EL (cell line): Measurements from ENCODE around the gene SARS2.
A peak's percentile ranks its signal among the peaks of the same experiment; 100 is the strongest.
"Not testable (repeated sequence)": the region's sequence is repeated elsewhere in the genome, so short reads cannot be mapped to it uniquely, and the experiment has no call there.

Experiments
- DNase-seq: peaks from one replicate; pipeline ENCODE4 v3.0.0-alpha.2; 2016

The SARS2 gene

DNA sequence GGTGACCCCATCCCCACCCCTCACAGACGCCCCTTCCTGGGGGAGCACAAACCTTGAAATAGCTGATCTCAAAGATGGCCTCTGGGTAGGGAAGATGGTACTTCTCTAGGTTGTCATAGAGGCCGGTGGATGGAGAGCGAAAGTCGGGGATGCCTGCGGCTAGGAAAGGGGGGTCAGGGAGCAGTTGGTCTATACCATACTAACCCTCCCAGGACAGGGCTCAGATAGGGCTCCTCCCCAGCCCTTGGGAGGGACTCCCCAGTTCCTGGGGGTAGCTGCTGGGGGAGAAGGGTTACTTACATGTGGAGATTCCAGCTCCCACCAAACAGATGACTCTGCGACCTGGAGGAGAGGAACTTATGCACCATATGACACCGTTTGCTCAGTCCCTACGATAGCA is 40.8 kb downstream of the SARS2 start:
- DNase-seq = no peak

GRCh38 chr19:38888876-38889275 is 41.7 kb downstream of the SARS2 start:
- no peak for DNase-seq

- DNase-seq = not testable (repeated sequence)
Measured at GRCh38 chr19:38884691-38885090, 45.9 kb downstream of the SARS2 start.

GRCh38 chr19:38883286-38883685 is 47.3 kb downstream of the SARS2 start:
- no peak for DNase-seq

DNA sequence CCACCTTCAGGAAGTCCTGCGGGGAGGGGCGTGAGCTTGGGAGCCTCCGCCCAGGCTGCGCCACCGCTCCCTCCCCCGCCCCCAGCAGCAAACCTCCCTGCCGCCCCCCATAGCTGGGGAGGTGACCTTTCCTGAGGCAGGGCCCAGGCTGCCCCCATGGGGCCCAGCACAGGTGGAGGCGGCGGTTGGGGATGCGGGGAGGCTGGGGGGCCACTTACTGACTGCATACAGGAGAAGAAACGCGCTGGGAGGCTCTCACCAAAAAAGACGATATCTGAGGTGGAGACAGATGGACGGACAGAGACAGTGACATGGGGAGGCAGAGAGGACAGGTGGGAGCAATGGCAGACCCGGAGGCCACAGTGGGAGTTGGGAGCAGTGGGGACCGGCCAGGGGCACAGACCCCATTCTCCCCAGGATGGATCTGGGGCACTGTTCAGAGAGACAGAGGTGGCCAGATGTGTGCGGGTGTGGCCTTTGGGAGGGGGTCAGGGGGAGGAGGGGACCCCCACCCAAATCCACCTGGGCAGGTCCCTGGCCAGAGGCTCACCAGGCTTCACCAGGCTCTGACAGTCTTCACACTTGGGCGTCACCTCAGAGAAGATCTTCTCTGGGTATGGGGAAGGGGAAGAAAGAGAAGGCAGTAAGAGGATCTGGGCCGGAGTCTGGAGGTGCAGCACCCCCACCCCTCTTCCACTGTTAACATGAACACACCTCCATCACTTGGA is 49.5 kb downstream of the SARS2 start:
- DNase-seq = no peak

DNA sequence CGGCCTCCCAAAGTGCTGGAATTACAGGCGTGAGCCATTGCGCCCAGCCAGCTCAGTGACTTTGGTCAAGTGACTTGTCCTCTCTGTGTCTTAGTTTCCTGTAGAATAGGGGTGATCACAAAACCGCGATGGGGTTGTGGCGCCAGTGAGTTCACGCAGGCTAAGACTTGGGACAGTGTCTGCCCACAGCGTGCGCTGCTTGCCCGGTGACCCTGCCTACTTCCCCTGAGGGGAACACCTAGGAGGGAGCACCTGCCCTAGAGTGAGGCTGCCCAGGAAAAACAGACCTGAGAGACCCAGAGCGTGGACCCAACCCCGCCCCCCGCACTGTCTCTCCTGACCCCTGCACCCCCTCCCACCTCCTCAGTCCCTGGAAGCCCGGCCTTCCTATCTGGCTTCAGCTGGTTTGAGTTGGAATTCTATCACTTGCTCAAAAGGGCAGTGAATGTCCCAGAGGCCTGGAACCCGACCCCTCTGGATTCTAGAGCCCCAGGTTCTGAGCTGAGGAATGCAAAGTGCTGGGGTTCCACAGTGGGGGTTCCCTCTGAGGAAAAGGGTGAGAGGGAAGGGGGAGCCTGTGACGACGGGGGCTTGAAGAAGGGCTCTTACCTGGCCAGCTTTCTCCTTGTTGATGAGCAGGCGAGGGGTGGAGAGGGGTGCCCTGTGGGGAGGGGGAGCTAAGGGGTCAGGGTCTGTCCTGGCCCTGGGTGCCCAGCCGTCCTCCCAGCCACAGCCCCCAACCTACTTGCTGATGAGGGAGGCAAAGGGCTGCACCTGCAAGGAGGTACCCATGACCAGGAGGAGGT is 50.3 kb downstream of the SARS2 start:
- no peak for DNase-seq

- no peak for DNase-seq
Measured at GRCh38 chr19:38879400-38879751, 51.2 kb downstream of the SARS2 start.

DNA sequence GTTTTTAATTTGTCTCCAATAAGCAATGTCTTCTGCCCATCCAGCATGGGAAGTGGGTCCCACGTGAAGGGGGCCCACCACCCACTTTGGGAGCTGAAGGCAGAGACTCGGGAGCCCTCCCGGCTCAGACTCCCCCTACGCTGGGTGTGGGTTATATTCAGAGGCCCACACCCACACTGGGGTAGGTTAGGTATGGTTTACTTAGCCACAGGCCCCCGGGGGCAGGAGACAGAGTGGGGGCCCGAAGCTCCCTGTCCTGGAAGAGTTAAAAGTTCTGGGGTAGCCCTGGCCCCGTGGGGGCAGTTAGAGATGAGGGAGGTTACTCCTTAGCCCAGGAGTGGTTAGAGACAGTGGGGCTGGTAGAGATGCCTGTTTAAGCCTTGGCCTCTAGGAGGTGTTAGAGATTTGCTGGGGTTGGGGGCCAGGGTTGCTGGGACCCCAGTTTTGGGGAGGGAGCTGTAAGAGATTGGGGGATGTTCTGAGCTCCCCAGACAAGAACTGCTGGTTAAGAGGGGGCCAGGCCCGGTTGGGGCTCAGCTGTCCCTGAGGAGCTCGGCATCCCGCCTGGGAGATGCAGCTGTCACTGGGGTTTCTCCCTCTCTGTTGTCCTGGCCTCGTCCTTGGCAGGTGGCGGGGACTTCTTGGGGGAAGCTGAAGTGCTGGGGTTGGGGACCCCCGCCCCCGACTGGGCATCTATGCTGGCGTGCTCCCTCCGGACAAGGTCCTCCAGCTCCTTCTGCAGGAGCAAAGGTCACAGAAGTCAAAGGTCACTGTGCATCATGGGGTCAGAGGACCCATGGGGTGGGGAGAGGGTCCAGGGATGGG is 51.8 kb downstream of the SARS2 start:
- DNase-seq = no peak

- no peak for DNase-seq
Measured at GRCh38 chr19:38877781-38878574, 52.6 kb downstream of the SARS2 start, which contains the start of gene RINL. TSS of gene RINL (minus strand) at chr19:38878275. CDS start at chr19:38876742, 1,533 bp downstream.

DNA sequence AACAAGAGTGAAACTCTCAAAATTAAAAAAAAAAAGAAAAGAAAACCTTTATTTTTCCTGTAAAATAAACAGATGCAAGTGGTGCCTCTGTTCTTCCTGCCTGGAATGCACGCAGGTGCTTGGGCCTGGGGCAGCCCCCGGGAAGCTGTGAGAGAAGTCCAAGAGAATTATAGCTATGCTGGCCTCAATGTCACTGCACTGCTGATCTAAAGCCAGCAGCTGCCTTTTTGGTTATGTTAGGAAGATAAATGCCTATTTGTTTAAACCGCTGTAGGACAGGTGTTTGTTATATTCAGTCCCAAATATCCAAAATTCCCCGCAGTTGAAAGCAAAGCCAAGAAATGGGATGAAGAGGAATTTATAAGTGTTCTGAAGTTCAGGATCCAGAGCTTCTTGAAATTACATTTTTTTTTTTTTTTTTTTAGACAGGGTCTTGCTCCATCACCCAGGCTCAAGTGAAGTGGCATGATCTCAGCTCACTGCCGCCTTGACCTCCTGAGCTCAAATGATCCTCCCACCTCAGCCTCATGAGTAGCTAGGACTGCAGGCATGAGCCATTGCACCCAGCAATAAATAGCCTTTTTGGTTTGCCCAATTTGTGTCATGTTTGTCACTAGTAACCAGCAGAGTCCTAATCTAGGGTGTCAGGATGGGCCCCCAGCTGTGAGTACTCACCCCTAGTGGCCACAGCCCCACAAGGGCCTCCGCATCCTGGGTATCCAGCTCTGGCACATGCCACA is 54.7 kb downstream of the SARS2 start:
- no peak for DNase-seq

- not testable (repeated sequence) for DNase-seq
Measured at GRCh38 chr19:38873400-38873799, 57.2 kb downstream of the SARS2 start.

GRCh38 chr19:38870612-38871011 is 60.0 kb downstream of the SARS2 start:
- DNase-seq = no peak

DNA sequence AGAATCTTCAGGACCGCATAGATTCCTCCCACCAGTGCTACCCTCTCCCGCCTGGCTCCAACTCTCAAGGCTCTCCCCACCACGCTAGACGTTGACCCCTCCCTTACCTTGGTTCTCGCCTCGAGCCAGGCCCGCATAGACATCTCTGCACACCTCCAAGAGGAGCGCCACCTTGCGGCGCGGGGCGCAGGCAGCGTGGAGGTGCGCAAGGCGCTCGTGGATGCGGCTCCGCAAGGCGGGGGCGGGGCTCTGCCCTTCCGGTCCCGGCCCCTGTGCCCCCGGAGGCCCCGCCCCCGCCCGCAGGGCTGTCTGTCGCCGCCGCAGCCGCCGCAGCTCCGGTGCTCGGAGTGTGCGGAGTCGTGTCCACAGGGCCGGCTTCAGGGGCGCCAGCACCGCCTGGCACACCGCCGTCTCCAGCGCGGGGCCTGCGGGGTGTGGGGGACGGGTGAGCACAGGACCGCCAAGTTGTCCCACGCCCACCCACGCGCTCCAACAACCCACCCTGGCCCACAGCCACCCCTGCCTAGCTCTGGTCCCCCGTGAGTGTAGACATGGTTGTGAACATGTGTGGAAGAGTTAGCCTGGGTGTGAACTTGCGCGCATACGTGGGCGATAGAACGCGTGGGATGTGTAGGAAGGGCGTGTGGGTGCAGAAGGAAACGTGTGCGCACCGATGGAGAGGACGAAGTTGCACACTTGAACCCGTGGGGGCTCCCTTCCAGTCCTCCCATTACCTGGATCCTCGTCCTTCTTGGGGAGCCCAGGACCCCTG is 60.5 kb downstream of the SARS2 start:
- peak; percentile 77 for DNase-seq

GRCh38 chr19:38869160-38869835 is 61.3 kb downstream of the SARS2 start:
- DNase-seq = no peak

GRCh38 chr19:38868551-38868950 is 62.0 kb downstream of the SARS2 start:
- no peak for DNase-seq

GRCh38 chr19:38867171-38867780 is 63.3 kb downstream of the SARS2 start:
- DNase-seq = no peak
